Stimulated activated effector memory CD8-positive, alpha-beta T cell treated with anti-CD3 and anti-CD28 coated beads, Interleukin-12 subunit alpha, Interleukin-12 subunit beta, amount 100 ng/mL, for 72 hours (primary cell): ENCODE data around the gene MZF1.

ENCODE experiments used
- ATAC-seq: fragments of 150-1000 bp; cut with Tn5 transposase; 2 replicates; pipeline ENCODE4 v1.10.0; 2021
- DNase-seq, 2 donors: peaks; one replicate each; pipeline ENCODE4 v3.0.0; 2021 to 2022; ENCODE audit warnings: low spot score in 2 of 2
- H3K27ac Mint-ChIP-seq: one replicate; pipeline ENCODE4 v1.8.0; 2022; ENCODE audit warnings: mild to moderate bottlenecking, mixed read lengths
- H3K36me3 Mint-ChIP-seq: one replicate; pipeline ENCODE4 v1.8.0; 2022; ENCODE audit warnings: mild to moderate bottlenecking, mixed read lengths
- H3K4me1 Mint-ChIP-seq: one replicate; pipeline ENCODE4 v1.8.0; 2022; ENCODE audit warnings: mixed read lengths
- H3K4me3 Mint-ChIP-seq: one replicate; pipeline ENCODE4 v1.8.0; 2022; ENCODE audit warnings: mild to moderate bottlenecking, mixed read lengths
- H3K9me3 Mint-ChIP-seq: one replicate; pipeline ENCODE4 v1.8.0; 2022; ENCODE audit warnings: mixed read lengths

MZF1 gene

DNA sequence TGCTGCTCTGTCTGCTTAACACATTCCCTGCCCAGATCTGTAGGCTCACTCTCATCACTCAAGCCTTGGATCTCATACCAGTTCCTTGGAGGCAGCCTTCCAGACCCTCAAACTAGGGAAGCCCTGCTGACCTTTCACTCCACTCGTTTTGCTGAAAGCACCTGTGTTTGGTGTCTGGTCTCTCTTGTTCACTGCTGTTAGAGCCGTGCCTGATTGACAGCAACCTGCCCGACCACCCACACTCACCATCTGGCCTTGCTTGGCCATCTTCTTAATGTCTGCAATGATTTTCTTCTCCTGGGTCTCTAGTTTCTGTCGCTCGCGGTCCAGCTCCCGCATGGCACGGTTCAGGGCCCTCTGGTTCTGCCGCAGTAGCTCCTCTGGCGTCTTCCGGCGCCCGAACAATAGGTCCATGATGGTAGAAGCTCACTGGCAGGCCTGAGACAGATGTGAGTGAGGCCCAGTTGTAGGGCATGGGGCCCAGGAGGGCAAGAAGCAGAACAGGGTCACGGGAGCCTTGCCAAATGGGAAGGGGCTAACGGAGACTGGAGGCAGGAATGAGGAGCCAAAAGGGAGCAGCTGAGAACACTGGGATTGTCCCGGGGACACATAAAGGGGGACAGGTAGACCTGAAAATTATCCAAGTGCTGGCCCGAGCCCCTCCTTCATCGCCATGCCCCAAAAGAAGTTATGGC is 19.2 kb downstream of the MZF1 start:
- ATAC-seq, result no peak
- Mint-ChIP-seq H3K4me1 (peaks cover 73% of the 10 kb centered on the region), H3K9me3 (no peaks in the 10 kb centered on the region), H3K36me3 (peaks cover 100% of the 10 kb centered on the region), H3K27ac (peak overlapping the region; percentile 100), H3K4me3 (peak overlapping the region; percentile 98)
- DNase-seq, result no peak

DNA sequence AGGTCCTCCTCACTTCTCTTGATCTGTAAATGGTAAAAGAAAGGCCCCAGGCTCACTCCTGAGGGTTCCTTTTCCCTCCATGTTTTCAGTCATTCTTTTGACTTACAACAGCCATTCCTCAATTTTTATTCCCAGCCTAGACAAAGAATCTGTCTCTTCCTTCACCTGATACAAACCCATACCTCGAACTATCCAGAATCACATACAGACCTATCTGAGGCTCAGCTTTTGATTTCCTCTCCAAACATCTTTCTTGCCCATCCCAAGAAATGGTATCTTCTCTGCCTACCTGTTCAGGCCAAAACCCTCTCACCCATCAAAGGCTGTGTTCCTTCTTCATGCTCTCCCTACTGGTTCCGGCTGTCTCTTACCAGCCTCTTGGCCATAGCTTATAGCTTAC is 20.5 kb downstream of the MZF1 start:
- H3K9me3 Mint-ChIP-seq, result no peaks in the 10 kb centered on the region
- H3K27ac Mint-ChIP-seq, result peak overlapping the region; percentile 100
- peaks cover 100% of the 10 kb centered on the region for H3K36me3 Mint-ChIP-seq
- H3K4me3 Mint-ChIP-seq, result no peak overlapping the region
- ATAC-seq, result no peak
- DNase-seq, result no peak
- H3K4me1 Mint-ChIP-seq, result peaks cover 71% of the 10 kb centered on the region

DNA sequence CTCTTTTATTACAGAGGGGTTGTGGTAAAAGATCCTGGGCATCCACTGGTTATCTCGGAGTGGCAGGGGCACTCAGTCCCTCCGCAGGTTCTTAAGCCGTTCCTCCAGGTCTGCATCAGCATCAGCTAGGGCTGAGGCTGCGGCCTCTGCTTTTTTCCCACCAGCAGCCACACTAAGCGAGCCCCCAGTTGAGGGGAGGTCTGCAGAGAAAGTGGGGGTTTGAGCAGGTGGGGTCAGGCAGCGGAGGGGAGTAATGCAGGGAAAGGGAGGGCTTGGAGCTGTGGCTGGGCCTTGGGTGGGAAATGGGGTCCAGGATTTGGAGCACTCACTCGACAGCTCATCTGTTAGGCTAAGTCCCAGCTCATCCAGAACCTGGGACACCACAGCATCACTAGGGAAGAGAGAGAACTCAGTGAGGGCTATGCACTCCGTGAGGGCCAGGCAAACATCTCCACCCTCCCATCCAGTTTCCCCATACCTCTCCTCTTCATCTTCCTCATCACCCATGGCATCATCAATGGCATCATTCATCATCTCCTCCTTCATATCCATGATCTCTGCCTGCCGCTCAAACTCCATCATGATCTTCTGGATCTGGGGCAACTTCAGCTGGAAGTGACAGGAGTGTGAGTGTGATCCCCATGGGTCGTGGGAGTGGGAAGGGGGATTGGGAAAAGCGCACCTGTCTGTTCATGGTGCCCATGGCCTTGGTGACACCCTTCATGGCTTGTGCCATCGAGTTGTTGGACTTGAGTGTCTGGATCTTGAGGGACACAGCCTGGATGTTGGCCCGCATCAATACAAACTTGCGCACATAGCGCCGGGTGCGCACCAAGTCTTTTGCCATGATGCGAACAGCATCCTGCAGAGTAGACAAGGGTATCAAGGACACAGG is 21.3 kb downstream of the MZF1 start:
- Mint-ChIP-seq H3K9me3 (no peaks in the 10 kb centered on the region), H3K27ac (peak overlapping the region; percentile 100), H3K4me3 (no peak overlapping the region), H3K36me3 (peaks cover 100% of the 10 kb centered on the region), H3K4me1 (peaks cover 70% of the 10 kb centered on the region)
- ATAC-seq (no peak), DNase-seq (peak in 1 of 2 donors; percentile 56)

DNA sequence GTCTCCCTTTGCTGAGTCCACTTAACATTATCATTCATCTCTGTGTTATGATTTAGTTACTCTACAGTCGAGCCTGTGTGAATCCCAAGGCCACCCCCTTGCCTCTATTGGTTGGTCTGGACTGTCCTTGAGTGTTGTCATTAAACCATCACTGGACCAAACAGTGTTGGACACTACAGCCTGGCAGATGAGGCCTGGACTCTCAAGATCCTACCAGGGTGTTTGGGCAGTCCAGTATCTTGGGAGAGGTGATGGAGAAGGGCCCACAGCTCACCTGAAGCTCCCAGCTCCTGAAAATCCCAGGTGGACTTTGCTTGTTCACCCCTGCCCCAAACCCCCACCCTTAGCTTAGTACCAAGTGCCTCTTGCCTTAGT is 22.0 kb downstream of the MZF1 start:
- H3K27ac Mint-ChIP-seq, result no peak overlapping the region
- ATAC-seq (no peak), DNase-seq (peak in 1 of 2 donors; percentile 47)
- H3K4me3 Mint-ChIP-seq, result no peak overlapping the region
- no peaks in the 10 kb centered on the region for H3K9me3 Mint-ChIP-seq
- peaks cover 70% of the 10 kb centered on the region for H3K4me1 Mint-ChIP-seq
- peaks cover 100% of the 10 kb centered on the region for H3K36me3 Mint-ChIP-seq

DNA sequence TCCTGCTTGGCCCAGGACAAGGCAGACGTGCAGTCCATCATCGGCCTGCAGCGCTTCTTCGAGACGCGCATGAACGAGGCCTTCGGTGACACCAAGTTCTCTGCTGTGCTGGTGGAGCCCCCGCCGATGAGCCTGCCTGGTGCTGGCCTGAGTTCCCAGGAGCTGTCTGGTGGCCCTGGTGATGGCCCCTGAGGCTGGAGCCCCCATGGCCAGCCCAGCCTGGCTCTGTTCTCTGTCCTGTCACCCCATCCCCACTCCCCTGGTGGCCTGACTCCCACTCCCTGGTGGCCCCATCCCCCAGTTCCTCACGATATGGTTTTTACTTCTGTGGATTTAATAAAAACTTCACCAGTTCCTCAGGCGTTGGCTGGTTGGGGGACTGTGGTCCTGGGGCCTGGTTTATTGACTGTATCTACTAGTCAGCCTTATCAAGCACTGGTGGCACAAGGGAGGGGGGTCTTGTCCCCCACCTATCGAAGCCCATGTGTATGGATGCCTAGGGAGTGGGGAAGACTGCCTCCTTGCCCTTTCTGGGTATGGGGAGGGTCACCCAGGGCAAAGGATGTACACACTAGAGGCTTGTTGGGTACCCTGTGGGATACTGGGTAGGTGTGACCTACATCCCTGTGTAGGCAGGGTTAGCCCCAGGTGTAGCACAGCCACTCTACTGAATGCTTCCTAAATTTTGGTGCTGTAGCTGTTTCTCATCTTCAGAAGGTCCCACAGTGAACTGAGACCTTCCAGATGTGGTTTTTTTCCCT is 22.6 kb downstream of the MZF1 start:
- no peak overlapping the region for H3K27ac Mint-ChIP-seq
- H3K4me1 Mint-ChIP-seq, result peaks cover 71% of the 10 kb centered on the region
- peaks cover 100% of the 10 kb centered on the region for H3K36me3 Mint-ChIP-seq
- no peaks in the 10 kb centered on the region for H3K9me3 Mint-ChIP-seq
- ATAC-seq (no peak), DNase-seq (peak in 1 of 2 donors; percentile 50)
- H3K4me3 Mint-ChIP-seq, result no peak overlapping the region

DNA sequence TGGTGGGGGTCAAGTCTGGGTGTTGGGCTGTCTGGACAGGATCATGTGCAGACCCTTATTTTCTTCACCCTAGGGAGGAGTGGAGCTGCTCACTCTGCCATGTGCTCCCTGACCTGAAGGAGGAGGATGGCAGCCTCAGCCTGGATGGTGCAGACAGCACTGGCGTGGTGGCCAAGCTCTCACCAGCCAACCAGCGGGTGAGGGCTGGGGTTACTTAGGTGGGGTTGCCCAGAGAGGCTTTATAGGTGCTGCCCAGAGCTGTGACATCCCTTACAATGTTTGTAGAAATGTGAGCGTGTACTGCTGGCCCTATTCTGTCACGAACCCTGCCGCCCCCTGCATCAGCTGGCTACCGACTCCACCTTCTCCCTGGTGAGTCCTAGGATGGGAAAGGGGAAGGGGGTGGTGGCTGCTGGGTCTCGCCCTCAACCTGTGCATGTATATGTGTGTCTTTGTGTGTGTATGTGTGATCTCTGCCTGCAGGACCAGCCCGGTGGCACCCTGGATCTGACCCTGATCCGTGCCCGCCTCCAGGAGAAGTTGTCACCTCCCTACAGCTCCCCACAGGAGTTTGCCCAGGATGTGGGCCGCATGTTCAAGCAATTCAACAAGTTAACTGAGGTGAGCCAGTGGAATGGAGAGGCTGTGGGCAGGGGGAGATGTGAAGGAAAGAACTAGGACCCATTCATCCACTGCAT is 23.3 kb downstream of the MZF1 start:
- no peak overlapping the region for H3K27ac Mint-ChIP-seq
- H3K36me3 Mint-ChIP-seq, result peaks cover 100% of the 10 kb centered on the region
- DNase-seq (no peak), ATAC-seq (no peak)
- no peak overlapping the region for H3K4me3 Mint-ChIP-seq
- peaks cover 67% of the 10 kb centered on the region for H3K4me1 Mint-ChIP-seq
- H3K9me3 Mint-ChIP-seq, result no peaks in the 10 kb centered on the region

DNA sequence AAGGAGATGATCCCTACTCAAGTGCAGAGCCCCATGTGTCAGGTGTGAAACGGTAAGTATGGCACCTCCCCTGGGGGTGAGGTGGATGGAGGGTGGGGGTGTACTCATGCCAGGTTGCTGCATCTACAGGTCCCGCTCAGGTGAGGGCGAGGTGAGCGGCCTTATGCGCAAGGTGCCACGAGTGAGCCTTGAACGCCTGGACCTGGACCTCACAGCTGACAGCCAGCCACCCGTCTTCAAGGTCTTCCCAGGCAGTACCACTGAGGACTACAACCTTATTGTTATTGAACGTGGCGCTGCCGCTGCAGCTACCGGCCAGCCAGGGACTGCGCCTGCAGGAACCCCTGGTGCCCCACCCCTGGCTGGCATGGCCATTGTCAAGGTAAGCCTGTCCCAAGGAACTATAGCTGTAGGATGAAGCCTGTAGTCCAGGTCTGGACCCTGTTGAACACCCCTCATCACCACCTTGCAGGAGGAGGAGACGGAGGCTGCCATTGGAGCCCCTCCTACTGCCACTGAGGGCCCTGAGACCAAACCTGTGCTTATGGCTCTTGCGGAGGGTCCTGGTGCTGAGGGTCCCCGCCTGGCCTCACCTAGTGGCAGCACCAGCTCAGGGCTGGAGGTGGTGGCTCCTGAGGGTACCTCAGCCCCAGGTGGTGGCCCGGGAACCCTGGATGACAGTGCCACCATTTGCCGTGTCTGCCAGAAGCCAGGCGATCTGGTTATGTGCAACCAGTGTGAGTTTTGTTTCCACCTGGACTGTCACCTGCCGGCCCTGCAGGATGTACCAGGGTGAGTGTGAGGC is 24.1 kb downstream of the MZF1 start:
- Mint-ChIP-seq H3K27ac (no peak overlapping the region), H3K9me3 (no peaks in the 10 kb centered on the region)
- ATAC-seq, result no peak

DNA sequence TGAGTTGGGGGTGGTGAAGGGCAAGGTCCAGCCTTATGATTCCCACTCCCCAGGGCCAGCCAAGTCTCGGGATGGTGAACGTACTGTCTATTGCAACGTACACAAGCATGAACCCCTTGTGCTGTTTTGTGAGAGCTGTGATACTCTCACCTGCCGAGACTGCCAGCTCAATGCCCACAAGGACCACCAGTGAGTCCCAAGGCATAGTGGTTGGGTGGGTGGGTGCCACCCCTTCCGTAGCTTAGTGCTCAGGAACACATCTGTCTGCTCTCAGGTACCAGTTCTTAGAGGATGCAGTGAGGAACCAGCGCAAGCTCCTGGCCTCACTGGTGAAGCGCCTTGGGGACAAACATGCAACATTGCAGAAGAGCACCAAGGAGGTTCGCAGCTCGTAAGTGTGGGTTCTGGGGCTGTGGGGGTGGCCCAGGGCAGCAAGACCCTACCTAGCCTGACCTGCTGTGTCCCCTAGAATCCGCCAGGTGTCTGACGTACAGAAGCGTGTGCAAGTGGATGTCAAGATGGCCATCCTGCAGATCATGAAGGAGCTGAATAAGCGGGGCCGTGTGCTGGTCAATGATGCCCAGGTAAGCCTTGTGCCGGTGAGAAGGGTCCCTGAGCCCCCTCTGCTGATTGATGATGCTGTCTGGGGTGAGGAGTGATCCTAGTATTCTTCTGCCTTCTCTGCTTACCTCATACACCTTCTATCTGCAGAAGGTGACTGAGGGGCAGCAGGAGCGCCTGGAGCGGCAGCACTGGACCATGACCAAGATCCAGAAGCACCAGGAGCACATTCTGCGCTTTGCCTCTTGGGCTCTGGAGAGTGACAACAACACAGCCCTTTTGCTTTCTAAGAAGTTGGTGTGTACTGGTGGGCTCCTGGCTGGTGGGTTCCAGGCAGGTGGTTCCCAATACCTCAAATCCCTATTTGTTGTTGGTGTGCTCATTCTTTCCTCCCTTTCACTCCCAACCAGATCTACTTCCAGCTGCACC is 25.5 kb downstream of the MZF1 start:
- Mint-ChIP-seq H3K4me3 (peak overlapping the region; percentile 91), H3K36me3 (peaks cover 93% of the 10 kb centered on the region), H3K9me3 (no peaks in the 10 kb centered on the region), H3K4me1 (peaks cover 56% of the 10 kb centered on the region), H3K27ac (no peak overlapping the region)
- no peak for DNase-seq
- ATAC-seq, result no peak

More for the DNA sequence above, 24.1 kb downstream of the MZF1 start:
- no peak overlapping the region for H3K4me3 Mint-ChIP-seq
- DNase-seq, result peak in 1 of 2 donors; percentile 47
- peaks cover 61% of the 10 kb centered on the region for H3K4me1 Mint-ChIP-seq
- peaks cover 99% of the 10 kb centered on the region for H3K36me3 Mint-ChIP-seq

DNA sequence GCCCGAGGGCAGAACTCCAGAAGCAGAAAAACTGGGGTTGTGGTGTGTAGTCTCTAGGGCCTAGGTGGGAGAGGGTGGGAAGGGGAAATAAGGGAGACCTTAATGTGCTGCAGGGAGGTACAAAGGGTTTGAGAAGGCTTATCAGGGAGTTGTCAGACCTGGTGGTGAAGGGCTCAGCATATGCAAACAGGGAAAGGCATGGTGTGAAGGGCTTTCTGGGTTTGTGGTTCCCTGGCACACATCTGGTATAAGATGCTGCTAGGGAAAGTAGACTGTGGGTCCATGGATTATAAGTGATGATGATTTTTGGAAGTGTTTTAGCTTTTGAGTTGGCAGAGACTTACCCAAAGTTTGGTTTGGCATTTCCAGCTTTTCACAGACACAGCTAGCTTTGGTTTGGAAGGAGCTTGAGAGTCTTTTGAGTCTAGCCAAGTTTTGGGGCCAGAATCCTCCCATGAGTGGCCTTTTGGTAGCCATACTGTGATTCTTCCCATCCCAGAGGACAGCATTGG is 27.1 kb downstream of the MZF1 start:
- no peaks in the 10 kb centered on the region for H3K9me3 Mint-ChIP-seq
- H3K4me3 Mint-ChIP-seq, result peak overlapping the region; percentile 91
- ATAC-seq (no peak), DNase-seq (no peak)
- H3K36me3 Mint-ChIP-seq, result peaks cover 77% of the 10 kb centered on the region
- H3K4me1 Mint-ChIP-seq, result peaks cover 52% of the 10 kb centered on the region
- H3K27ac Mint-ChIP-seq, result peak overlapping the region; percentile 92

DNA sequence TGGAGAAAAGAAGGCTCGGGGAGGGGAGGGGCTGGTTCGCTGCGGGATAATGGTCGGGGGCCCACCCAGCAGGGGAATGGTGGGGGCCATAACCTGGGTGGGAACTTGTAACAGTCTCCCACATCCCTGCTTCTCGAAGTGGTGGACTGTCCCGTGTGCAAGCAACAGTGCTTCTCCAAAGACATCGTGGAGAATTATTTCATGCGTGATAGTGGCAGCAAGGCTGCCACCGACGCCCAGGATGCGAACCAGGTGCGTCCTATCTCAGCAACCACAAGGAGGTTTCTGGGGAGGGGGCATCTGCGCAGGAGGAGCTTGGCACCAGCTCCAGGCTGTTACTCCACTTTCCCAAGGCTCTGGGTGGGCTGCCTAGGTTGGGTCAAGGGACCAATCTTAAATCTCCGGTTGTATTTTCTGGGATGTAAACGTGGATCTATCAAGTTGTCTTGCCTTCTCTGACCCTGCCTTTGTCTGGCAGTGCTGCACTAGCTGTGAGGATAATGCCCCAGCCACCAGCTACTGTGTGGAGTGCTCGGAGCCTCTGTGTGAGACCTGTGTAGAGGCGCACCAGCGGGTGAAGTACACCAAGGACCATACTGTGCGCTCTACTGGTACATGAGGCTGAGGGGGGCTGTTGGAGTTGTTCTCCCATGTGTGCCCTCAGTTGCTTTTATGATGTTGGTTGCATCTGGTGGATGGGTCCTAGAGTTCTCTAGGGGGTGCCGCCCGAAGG is 27.7 kb downstream of the MZF1 start:
- DNase-seq, result no peak

DNA sequence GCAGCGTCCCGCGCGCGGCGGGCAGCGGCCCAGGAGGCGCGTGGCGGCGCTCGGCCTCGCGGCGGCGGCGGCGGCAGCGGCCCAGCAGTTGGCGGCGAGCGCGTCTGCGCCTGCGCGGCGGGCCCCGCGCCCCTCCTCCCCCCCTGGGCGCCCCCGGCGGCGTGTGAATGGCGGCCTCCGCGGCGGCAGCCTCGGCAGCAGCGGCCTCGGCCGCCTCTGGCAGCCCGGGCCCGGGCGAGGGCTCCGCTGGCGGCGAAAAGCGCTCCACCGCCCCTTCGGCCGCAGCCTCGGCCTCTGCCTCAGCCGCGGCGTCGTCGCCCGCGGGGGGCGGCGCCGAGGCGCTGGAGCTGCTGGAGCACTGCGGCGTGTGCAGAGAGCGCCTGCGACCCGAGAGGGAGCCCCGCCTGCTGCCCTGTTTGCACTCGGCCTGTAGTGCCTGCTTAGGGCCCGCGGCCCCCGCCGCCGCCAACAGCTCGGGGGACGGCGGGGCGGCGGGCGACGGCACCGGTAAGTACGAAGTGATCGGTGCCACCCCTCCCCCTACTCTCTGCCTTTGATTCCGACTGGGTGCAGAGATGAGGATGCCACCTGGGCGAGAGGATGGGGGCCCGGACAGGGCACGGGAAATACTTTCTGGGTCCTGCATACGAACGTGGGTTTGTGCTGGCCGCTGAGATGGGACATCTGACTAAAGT is 28.4 kb downstream of the MZF1 start:
- H3K4me1 Mint-ChIP-seq, result peaks cover 38% of the 10 kb centered on the region
- H3K27ac Mint-ChIP-seq, result peak overlapping the region; percentile 96
- peak overlapping the region; percentile 91 for H3K4me3 Mint-ChIP-seq
- ATAC-seq (peak; percentile 64), DNase-seq (no peak)
- no peaks in the 10 kb centered on the region for H3K9me3 Mint-ChIP-seq
- peaks cover 64% of the 10 kb centered on the region for H3K36me3 Mint-ChIP-seq

More for the DNA sequence above, 27.7 kb downstream of the MZF1 start:
- Mint-ChIP-seq H3K4me1 (peaks cover 45% of the 10 kb centered on the region), H3K27ac (peak overlapping the region; percentile 92), H3K36me3 (peaks cover 71% of the 10 kb centered on the region), H3K9me3 (no peaks in the 10 kb centered on the region), H3K4me3 (peak overlapping the region; percentile 91)
- ATAC-seq, result no peak
